OCI-LY3 (cell line): ENCODE results near the gene SYNE1.

Experiments
- CTCF ChIP-seq: fragments of 200-600, 300-600 bp; sonication (generic); IDR thresholded peaks from 2 replicates; pipeline ENCODE4 v1.5.1; 2014; ENCODE audit warnings: antibody characterized with exemption, low read length, low read depth
- EZH2phosphoT487 ChIP-seq: fragments of 200-600 bp; shearing (Covaris generic); IDR thresholded peaks from 2 replicates; pipeline ENCODE4 v1.6.1; 2018; ENCODE audit warnings: antibody characterized with exemption, mixed run types, low read depth

- TF ChIP-seq CTCF: no peak
- TF ChIP-seq EZH2phosphoT487: no peak
Measured at GRCh38 chr6:152566103-152566875, 70.9 kb downstream of the SYNE1 start.
